Suppressor macrophage treated with lipopolysaccharide for 1 hour (primary cell): ENCODE measurements around the gene RACK1.

ENCODE experiments used
- DNase-seq, 3 donors: peaks; one replicate each; pipeline ENCODE4 v3.0.0-alpha.2; 2020 to 2022

RACK1 gene

DNA sequence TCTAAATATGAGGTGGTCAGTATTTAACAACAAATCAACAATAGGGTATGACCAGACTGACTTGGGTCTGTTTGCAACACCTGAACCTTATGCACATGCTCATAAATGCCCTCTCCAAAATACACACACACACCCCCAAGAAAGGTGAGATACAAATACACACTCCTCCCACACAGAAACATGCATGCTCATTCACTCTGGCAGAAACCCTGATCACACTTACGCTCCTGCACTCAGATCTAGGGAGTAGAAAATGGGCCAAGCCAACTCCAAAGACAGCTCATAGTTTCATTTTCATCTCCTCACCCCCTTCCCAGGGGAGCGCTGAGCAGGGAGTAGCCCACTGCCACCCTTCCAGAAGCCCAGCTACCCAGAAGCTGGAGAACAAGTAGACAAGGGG is 50.0 kb downstream of the RACK1 start:
- DNase-seq = no peak

DNA sequence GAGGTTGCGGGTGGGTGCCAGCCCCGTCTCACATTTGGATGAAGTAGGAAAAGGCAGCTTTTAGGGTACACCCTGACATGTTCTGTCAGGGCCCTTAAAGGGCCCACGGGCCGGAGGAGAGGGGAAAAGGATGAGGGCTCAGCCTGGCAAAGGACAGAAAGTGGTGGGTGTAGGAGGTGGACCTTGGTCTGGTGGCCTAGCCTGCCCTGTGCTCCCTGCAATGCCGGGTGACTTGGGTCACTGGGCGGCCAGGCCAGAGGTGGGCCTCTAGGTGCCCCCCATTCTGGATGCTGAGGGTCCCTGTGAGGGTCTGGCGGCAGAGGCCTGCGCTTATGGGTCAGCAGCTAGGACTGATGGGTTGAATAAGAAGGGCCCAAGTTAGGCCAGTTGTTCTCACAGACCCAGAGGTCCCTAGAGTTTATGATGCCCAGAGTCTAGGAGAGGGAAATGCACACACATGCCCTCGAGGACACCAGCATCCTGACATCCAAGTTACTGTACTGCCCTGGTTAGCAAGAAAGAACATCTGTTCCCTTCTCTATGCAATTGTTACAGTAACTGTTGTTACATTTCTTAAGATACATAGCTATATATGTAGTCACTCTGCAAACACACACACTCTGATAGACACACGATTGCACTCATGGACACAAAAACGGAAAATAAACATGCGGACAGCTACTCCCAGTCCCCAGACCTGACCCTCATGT is 51.2 kb downstream of the RACK1 start:
- DNase-seq = no peak

DNA sequence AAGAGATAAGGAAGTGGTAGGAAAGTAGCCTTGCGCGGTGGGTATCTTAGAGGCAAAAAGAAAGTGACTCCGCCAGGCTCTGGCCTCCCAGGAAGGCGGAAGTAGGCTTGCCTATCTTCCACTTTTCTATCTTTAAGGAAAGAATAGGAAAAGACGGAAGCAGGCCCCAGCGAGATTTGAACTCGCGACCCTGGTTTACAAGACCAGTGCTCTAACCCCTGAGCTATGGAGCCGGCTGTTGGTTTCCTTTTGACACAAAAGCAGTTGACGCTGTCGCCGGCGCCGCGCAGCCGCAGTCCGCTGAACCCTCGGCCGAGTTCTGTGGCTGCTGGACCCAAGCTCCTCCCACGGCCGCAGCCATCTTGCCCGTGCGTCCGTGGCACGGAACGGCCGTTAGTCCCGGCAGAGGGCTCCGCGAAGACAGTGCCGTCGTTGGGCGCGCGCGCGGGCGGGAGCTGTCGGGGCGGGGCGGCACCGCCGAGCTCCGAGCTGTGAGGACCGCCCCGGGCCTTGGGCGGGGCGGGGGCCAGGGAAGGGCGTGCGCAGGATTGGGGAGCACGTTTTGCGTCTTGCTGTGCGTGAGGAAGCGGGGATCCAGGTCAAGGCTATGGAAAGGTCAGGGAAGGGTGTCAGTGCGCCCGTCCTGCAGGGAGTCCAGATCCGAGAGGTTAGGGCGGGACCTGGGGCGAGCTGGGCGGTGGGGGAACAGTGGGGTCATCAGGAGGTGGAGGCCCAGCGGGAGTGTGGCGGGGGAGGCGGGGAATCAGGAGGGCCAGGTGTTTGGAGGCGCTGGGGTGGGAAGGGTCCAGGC is 52.0 kb downstream of the RACK1 start:
- DNase-seq = peak; percentile 97 to 98 (median 98)

DNA sequence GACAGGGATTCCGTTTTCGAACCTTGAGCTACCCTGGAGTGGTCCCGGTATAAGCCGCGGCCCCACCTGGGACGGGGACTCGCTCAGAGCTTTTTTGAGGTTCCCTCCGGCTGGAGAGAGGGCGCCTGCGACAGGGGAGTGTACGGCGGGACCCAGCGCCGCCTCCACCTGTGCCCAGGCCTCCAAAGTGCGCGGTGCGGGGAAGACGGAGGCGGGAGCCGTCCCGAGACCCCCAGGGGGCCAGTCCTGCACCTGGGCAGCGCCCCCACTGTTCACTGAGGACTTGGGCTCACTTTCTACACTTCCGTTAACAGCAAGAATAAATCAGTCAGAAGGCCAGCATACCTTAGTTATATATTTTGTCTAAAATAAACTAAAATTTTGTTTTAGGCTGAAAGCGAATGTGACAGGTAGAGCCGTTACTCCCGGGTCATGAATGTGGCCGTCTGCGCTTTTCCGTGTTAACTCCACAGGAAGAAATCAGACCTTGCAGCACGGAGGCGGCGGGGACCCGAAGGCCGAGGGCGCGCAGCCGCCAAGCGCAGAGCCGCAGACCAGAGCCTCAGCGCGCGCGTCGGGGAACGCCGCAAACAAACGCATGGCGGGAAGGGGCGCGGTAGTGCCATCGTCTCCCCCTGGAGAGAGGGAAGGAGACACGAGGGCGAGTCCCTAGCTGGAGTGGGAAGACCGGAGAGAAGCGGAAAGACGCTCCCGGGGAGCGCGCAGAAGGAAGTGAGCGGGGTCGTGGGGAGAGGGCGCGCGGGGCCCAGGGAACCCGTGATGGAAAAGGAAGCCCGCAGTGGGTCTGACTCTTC is 52.8 kb downstream of the RACK1 start:
- DNase-seq = peak in 2 of 3 donors; percentile 57 to 72

DNA sequence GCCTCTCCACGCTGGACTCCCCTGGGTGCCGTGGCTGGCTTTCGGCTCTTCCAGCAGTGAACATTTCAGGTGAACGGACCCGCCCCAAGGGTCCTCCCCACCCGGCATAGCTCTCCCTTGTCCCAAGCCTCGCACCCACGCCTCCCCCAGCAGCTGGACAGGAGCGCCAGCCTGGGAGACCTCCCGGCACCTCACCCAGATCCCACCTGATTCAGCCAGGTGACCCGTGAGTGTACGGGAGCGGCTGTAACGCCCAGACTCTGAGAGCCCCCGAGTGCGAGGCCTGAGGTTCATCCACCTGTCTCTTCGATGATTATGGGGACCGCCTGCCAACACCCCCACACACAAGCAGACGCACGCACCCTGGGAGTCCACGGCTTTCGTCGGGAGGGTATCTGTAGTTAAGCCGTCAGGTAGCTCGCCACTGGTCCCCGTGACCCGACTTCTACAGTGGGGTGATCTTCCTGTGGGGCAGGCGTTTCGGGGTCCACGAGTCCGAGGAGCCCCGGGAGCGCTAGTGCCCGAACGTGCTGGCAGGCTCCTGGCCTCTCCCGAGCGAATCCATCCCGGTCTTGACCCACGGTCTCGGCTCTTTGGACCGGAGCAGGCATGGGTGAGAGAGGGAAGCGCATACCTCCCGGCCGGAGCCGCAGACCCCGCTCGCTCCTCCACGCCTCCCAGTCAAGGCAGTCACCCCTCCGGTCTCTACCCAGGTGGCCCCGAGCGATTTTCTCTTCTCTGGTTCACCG is 53.6 kb downstream of the RACK1 start:
- peak in 1 of 3 donors; percentile 25 for DNase-seq

DNA sequence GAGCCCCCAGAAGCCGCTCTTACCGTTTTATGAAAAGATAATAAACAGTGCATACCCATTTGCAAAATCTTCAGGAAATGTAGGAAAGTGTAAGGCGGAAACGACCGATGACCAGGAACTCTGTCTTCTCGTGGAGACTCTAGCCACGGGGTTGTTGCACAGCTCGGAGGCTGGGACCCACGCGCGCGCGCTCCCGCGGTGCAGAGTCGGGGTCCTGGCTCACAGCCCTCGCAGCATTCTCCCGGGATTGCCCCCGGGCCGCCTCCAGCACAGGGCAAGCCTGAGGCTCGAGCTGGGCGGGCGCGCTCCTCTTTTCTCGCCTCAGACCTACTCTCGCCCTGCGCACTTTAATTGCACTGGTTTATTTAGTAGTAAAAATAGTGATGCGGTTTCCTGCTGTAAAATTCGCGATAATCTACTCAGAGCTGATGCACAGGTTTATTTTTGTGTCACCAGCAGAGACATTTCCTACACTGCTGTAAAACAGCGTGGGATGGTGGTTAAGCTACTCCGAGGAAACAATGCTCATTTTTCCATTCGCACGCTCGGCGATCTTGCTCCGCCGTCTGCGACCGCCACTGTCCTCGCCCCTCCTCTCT is 54.2 kb downstream of the RACK1 start:
- peak; percentile 43 to 61 (median 57) for DNase-seq

DNA sequence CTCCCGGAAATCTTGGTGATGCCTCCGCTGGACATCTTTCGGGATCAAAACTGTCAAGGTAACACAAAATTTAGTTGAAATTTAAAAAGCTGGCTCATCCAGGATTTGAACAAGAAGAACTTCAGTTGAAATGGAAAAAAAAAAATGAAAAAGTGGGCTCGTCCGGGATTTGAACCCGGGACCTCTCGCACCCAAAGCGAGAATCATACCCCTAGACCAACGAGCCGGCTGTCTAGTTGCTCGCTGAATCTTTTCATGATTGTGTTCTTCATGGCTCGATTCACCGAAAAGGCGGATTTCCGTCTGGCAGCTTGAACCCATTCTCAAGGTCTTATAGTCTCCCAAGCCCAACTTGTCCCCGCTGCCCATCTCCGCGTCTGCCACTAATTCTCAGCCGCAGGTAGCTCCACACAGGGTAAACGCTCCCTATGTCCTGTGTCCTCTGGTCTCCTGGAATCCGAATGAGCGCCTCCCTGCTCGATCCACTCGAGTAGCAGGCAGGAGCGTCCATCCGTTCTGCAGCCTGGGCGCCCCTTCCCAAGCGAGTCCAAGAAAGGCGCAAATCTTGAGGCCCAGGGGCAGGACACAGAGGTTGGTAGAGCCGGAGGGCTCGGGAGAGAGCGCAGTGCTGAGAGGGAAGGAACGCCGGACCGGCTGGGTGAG is 54.9 kb downstream of the RACK1 start:
- DNase-seq = peak; percentile 76 to 90 (median 83)

DNA sequence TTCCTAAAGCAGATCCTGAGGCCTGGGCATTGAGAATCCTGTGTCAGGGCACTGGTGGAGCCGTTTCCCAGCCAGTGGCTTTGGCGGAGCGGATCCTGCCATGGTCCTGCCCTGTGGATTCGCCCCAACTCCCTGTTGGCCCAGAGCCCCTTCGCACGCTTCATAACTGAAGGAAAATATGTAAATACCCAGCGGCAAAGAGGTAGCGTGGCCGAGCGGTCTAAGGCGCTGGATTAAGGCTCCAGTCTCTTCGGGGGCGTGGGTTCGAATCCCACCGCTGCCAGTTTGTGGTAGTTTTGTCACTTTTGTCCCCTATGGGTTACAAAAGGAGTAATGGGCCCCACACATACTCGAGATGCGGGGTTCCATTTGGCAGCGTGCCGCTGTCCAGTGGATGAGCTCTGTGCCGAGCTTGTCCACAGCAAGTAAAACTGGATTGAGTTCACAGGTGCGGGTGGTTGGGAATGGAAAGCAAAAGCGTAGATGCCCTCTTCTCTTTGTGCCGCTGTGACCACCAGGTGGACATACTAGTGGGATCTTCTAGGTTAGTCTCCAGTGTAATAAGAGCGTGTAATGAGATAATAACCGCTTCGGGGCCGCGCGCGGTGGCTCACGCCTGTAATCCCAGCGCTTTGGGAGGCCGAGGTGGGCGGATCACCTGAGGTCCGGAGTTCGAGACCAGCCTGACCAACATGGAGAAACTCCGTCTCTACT is 56.0 kb downstream of the RACK1 start:
- peak; percentile 66 to 78 (median 76) for DNase-seq

DNA sequence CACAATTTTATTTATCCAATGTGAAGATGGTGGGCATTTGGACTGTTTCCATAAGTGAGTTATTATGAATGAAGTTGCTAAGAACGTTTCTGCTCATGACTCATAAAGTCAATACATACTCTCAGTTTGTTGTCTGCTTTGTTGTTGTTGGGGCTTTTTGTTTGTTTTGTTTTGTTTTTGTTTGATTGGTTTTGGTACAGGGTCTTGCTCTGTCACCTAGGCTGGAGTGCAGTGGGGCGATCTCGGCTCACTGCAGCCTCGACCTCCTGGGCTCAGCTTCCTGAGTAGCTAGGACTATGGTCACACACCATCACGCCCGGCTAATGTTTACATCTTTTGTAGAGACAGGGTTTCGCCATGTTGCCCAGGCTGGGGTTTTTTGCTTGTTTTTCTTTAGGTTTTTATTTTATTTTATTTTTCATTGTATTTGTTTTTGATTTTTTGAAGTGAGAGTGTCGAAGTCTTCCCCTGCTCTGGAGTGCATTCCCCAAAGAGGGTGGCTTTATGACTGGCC is 56.7 kb downstream of the RACK1 start:
- no peak for DNase-seq
